ENCODE data around the gene DNAJC16. TPM values are rescaled to one million over a fixed set of nuclear protein-coding genes. Genes with fewer than 3 reads are reported as not detected.
A peak's percentile ranks its signal among the peaks of the same experiment; 100 is the strongest.

Gene DNAJC16
- total and polyA plus RNA-seq, 2 of the 13 experiments (the other 11 are each of a cell fraction or from before 2014, with no cell fraction given) = 11.4 to 15.4 TPM

GRCh38 chr1:15524283-15525049 is 2.2 kb upstream of the DNAJC16 start (continued):
- TF ChIP-seq, protein P1, sequence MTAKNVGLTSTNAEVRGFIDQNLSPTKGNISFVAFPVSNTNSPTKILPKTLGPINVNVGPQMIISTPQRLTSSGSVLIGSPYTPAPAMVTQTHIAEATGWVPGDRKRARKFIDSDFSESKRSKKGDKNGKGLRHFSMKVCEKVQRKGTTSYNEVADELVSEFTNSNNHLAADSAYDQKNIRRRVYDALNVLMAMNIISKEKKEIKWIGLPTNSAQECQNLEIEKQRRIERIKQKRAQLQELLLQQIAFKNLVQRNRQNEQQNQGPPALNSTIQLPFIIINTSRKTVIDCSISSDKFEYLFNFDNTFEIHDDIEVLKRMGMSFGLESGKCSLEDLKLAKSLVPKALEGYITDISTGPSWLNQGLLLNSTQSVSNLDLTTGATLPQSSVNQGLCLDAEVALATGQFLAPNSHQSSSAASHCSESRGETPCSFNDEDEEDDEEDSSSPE (CRISPR knock-in tag; IDR thresholded peaks at IDR 0.05) = no peak
- TF ChIP-seq YEATS4 (CRISPR knock-in tag; IDR thresholded peaks at IDR 0.05; ENCODE audit: borderline replicate concordance) = no peak; the same call in 1 of the 2 replicates
- TF ChIP-seq ZNF101 (CRISPR knock-in tag; IDR thresholded peaks at IDR 0.05; ENCODE audit: borderline replicate concordance, low read depth) = no peak
- TF ChIP-seq GATAD2A (CRISPR knock-in tag; IDR thresholded peaks at IDR 0.05) = 0 out of 2 replicates have a peak, but pooled peaks have one; percentile 6
- TF ChIP-seq, protein P2, sequence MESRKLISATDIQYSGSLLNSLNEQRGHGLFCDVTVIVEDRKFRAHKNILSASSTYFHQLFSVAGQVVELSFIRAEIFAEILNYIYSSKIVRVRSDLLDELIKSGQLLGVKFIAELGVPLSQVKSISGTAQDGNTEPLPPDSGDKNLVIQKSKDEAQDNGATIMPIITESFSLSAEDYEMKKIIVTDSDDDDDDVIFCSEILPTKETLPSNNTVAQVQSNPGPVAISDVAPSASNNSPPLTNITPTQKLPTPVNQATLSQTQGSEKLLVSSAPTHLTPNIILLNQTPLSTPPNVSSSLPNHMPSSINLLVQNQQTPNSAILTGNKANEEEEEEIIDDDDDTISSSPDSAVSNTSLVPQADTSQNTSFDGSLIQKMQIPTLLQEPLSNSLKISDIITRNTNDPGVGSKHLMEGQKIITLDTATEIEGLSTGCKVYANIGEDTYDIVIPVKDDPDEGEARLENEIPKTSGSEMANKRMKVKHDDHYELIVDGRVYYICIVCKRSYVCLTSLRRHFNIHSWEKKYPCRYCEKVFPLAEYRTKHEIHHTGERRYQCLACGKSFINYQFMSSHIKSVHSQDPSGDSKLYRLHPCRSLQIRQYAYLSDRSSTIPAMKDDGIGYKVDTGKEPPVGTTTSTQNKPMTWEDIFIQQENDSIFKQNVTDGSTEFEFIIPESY (CRISPR knock-in tag; IDR thresholded peaks at IDR 0.05) = no peak
- TF ChIP-seq ZSCAN9 (CRISPR knock-in tag; IDR thresholded peaks at IDR 0.05; ENCODE audit: borderline replicate concordance) = no peak
- TF ChIP-seq, protein P3, sequence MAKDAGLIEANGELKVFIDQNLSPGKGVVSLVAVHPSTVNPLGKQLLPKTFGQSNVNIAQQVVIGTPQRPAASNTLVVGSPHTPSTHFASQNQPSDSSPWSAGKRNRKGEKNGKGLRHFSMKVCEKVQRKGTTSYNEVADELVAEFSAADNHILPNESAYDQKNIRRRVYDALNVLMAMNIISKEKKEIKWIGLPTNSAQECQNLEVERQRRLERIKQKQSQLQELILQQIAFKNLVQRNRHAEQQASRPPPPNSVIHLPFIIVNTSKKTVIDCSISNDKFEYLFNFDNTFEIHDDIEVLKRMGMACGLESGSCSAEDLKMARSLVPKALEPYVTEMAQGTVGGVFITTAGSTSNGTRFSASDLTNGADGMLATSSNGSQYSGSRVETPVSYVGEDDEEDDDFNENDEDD (CRISPR knock-in tag; IDR thresholded peaks at IDR 0.05; ENCODE audit: borderline replicate concordance) = no peak
- no peak for TF ChIP-seq RERE (CRISPR knock-in tag; IDR thresholded peaks at IDR 0.05; ENCODE audit: low read depth)

Data from HepG2 (cell line).